NCI-H1092 (cell line): ENCODE results near the gene RTN4.

Experiments used
- DNase-seq: peaks from one replicate; lab custom pipeline; 2025; lab: John Stamatoyannopoulos, UW

RTN4 gene

GRCh38 chr2:54952425-54952824 is 97.8 kb downstream of the RTN4 start:
- DNase-seq: no peak

GRCh38 chr2:54950811-54951210 is 99.4 kb downstream of the RTN4 start:
- DNase-seq: no peak

GRCh38 chr2:54949431-54949830 is 100.8 kb downstream of the RTN4 start:
- DNase-seq: no peak

- DNase-seq: no peak
Measured at GRCh38 chr2:54948120-54948519, 102.1 kb downstream of the RTN4 start.

- no peak for DNase-seq
Measured at GRCh38 chr2:54947646-54948045, 102.6 kb downstream of the RTN4 start.

DNA sequence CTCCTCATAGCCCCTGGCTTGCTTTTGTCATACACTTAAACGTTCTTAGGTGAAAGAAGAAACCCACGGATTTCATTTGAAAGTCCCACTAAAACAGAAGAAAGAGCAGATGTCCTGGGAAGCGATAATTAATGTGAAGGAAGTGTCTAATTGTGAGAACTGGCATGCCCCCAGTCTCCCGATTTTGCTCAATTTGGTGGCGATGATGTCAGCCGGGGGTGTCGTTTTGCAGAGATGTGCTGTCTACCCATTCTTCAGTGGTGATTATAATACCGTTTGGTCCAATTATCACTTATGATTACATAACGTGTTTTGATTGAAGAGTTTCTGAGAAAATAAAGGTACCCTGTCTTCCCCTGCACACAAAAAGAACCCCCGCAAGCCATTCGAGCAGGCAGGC is 103.1 kb downstream of the RTN4 start:
- no peak for DNase-seq

DNA sequence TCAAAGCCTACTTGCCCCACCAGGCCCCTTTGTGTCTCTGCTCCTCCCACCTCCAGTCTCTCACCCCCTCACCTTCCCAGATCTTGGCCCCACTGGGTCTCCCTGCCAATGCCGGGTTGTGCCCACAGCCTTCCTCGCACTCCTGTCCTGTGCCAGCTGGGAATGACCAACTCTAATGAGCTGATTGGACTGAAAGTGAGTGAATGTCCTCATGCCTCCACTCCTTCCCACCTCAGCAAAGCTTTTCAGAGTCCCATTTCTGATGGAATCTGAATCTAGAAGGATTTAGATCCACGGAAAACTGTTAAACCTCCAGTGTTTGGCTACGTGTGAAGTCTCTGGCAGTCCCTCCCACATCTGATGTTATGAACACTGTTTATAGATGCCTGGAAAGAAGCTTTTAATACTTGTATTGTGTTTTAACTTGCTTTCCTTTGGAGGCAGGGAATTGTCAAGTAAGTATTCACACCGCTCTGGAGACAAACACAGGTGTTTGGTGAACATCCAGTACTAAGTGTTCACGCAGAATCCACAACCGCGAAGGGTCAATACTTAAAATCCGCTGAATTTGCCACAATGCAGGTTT is 103.9 kb downstream of the RTN4 start:
- no peak for DNase-seq

- DNase-seq: no peak
Measured at GRCh38 chr2:54945391-54946219, 104.6 kb downstream of the RTN4 start.

GRCh38 chr2:54944724-54945326 is 105.4 kb downstream of the RTN4 start:
- DNase-seq: no peak

GRCh38 chr2:54942373-54942772 is 107.9 kb downstream of the RTN4 start:
- DNase-seq: no peak

DNA sequence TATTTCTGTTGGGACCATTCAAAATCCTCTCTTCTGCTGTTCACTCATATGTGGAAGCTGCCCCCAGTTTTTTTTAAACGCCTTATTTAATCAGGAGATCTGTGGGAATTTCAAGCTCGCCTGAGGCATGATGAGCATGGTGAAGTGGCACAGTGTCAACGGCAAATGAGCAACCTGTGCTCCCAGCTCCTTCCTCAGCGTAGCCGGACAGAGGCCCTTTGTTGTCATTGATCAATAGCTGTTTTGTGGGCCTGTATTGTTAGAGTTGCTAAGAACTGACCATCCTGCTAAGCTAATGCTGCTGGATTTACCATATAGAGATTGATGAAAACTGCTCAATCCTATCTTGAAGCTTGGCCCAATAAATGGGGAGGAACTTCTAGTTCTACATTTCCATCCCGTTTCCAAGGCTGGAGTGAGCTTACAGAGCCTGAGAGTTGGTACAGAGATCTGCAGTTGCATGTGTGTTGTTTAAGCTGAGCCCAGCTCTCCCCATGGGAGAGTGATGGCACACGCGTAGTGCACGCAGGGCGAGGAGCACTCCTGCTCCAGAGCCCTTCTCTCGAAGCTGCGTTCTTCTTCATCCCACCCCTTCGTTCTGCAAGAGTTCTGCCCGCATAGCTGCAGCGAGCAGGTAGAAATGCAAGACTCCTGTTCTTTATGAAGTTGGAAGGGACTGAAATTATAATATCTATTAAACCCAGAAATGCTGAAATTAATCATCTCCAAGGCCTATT is 108.8 kb downstream of the RTN4 start:
- DNase-seq: no peak

DNA sequence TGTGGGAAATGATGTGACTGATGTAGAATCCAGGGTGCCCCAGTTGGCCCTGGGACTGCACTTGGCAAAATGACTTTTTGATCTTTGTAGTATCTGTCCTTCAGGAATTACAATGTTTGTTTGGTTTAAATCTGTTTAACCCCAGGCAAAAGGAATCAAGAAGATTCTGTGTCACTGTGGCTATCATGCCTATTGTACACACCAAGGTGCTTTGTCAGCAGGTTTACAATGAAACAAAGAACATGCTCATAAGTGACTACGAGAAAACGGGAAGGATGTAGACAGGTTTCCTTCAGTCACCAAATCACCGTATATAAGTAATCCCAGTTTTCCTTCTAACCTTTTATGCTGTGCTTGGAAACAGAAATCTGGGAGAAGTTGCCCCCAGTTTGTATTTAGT is 109.5 kb downstream of the RTN4 start:
- no peak for DNase-seq

GRCh38 chr2:54939446-54940118 is 110.7 kb downstream of the RTN4 start:
- no peak for DNase-seq

DNA sequence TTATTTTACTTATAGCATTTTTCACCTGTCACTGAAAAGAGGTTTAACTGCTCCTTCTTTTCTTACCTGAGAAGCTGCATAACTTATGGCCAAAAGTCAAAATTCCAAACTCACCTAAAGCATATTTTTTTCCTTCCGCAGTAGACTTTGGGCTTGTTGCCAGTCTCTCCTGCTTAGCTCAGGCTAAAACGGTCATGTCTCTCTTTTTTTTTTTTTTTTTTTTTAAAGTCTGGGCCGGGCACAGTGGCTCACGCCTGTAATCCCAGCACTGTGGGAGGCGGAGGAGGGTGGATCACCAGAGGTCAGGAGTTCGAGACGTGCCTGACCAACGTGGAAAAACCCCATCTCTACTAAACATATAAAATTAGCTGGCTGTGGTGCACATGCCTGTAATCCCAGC is 113.5 kb downstream of the RTN4 start:
- no peak for DNase-seq

- DNase-seq: no peak
Measured at GRCh38 chr2:54935389-54935788, 114.9 kb downstream of the RTN4 start.

- no peak for DNase-seq
Measured at GRCh38 chr2:54931473-54931872, 118.8 kb downstream of the RTN4 start.

GRCh38 chr2:54928719-54929118 is 121.5 kb downstream of the RTN4 start:
- DNase-seq: no peak

DNA sequence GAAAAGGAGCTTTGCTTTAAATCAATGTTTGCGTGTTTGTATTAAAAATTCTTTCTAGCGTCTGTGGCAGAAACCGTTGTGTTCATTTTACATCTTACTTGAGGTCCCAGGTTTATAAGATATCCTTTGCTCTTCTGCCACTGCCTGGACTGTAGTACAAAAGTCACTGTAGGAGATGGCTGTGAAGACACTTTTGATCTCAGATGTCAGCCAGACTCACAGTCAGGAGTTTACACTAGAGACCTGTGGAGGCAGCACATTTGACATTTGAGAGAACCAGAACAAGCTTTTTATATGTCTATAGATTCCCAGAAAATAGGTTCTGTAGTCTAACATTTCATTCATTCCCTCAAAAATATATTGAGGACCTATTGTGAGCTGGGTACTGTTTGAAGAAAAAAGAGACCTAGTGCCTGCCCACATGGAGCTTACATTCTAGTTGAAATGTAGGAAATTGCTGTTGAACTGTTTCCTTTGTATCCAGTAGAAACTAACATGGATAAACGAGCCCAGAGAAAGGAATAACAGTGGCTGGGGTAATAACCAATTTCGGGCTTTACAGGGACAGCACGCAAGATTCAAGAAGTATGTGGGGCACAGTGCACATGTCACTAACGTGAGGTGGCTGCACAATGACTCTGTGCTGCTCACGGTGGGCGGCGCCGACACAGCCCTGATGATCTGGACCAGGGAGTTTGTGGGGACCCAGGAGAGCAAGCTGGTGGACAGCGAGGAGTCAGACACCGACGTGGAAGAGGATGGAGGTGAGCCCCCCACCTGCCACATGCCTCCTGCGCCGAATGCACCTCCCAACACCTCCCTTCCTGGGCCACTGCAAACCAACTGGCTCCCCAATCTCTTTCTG is 122.3 kb downstream of the RTN4 start:
- DNase-seq: no peak

DNA sequence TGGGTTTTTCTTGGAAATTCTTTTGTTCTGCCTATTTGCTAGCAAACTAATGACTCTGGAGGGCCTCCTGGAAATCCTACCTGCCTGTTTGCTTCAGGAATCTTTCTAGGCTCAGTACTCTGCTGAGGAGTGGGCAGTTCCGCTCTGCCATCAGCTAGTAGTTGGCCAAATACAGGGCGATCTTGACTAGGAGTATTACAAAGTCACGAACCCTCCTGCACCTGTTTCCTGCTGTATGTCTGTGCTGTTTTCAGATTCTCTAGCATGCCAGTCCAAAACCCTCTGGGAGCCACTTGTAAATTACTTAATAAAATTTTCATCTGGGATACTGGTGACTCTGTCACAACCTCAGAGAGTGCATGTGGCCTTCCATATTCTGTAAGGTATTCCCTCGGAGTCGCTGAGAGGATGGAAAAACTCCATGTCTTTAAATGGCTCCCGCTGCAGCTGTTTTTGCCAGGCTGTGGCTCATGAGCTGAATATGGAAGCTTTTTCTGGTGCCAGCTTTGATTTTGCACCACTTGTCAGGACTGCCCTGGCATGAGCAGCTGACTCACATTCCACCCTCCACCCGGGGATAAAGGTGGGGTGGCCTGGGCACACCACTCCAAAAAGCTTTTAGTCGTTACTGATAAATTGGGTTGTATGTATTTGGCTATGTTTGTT is 123.0 kb downstream of the RTN4 start:
- no peak for DNase-seq

DNA sequence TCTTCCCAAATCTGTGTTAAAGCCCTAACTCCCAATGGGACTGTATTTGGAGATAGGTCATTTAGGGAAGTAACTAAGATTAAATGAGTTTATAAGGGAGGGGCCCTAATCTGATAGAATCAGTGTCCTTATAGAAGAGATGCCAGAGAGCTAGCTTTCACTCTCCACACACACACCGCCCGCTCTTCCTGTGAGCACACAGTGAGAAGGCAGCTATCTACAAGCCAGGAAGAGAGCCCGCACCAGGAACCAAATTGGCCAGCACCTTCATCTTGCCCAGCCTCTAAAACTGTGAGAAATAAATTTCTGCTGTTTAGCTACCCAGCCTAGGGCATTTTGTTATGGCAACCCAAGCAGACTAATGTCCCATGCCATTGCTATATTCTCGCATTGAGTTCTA is 125.2 kb downstream of the RTN4 start:
- no peak for DNase-seq

DNA sequence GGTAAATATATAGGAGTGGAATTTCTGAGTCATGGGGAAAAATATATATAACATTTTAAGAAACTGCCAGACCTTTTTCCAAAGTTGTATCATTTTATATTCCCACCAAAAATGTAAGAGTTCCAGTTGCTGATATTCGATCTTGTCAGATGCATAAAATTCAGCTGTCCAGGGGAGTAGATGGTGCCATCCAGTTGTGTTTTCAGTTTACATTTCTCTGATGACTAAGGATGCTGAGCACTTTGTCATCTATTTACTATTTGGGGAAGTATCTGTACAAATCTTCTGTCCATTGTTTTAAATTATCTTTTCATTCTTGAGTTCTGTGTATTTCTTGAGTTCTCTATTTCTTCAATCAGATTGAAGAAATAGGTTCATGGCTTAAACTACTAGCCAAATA is 126.1 kb downstream of the RTN4 start:
- no peak for DNase-seq
